Tibial nerve (tissue), 4 donors: ENCODE measurements around the gene CDH12. TPM values are rescaled to one million over a fixed set of nuclear protein-coding genes. Genes with fewer than 3 reads are reported as not detected.

ENCODE experiments used
- DNase-seq, 2 donors: peaks; one replicate each; pipeline ENCODE4 v3.0.0-alpha.2; 2019; ENCODE audit warnings: low spot score in 2 of 2
- H3K27ac ChIP-seq, 4 donors: fragments of 200-600 bp; sonication (generic) in 3 of 4; one replicate each; pipeline ENCODE4 v1.5.1; 2017 to 2019; ENCODE audit warnings: mild to moderate bottlenecking in 1 of 4
- H3K27me3 ChIP-seq, 2 donors: fragments of 200-600 bp; sonication (generic) in 1 of 2; one replicate each; pipeline versions ENCODE4 v1.5.1 to v1.6.0; 2017 to 2019
- H3K36me3 ChIP-seq, 3 donors: fragments of 200-600 bp; sonication (generic); one replicate each; pipeline ENCODE4 v1.5.1; 2018 to 2019
- H3K4me1 ChIP-seq, 4 donors: fragments of 200-600 bp; sonication (generic) in 3 of 4; one replicate each; pipeline ENCODE4 v1.5.1; 2017 to 2019
- H3K4me3 ChIP-seq, 4 donors: fragments of 200-600 bp; sonication (generic) in 3 of 4; one replicate each; pipeline ENCODE4 v1.5.1; 2017 to 2019; ENCODE audit warnings: mild to moderate bottlenecking in 1 of 4, moderate library complexity in 1 of 4
- H3K9me3 ChIP-seq, 4 donors: fragments of 200-600 bp; sonication (generic) in 3 of 4; one replicate each; pipeline ENCODE4 v1.5.1; 2017 to 2019
- CTCF ChIP-seq, 5 experiments: fragments of 200-600 bp in 3 of 5; fragments of 450-650 bp in 2 of 5; sonication (generic) in 3 of 5; IDR thresholded peaks; one replicate each; pipeline ENCODE4 v1.5.1; 2016 to 2019; ENCODE audit warnings: antibody characterized with exemption in 5 of 5, mild to moderate bottlenecking in 3 of 5, moderate library complexity in 2 of 5
- EP300 ChIP-seq, 2 donors: sonication (generic); formaldehyde crosslinking; IDR thresholded peaks; one replicate each; pipeline ENCODE4 v1.6.1; 2017; ENCODE audit warnings: antibody characterized with exemption in 2 of 2, mild to moderate bottlenecking in 1 of 2
- POLR2A ChIP-seq, 2 donors: fragments of 450-650 bp; IDR thresholded peaks; one replicate each; pipeline ENCODE4 v1.6.1; 2017; ENCODE audit warnings: antibody characterized with exemption in 2 of 2, mild to moderate bottlenecking in 2 of 2, moderate library complexity in 2 of 2
- WGBS, 2 donors: methylation state at CpG; one replicate each; pipeline ENCODE4 v1.1.5; 2018; 5-methylcytosine and 5-hydroxymethylcytosine counted together
- total RNA-seq, 4 donors: library from RNA; depleted of rRNA; stranded (reverse); fragments of >200 nt; gene quantifications; one replicate each; pipeline ENCODE4 v1.1.0, GENCODE V29; 2016

Gene CDH12
- total RNA-seq, 4 donors from 2014 or later = 0.30 TPM; not detected in 3

GRCh38 chr5:22669345-22669744 lies 183.8 kb downstream of the CDH12 start:
- 67 to 79% methylated on average over 4 of the region's 4 CpGs for WGBS, 2 donors
- no peak for TF ChIP-seq POLR2A (IDR thresholded peaks at IDR 0.05)
- TF ChIP-seq EP300 (IDR thresholded peaks at IDR 0.05) = no peak
- no peak for TF ChIP-seq CTCF (IDR thresholded peaks at IDR 0.05)
- H3K4me1 ChIP-seq = no peaks in the 10 kb centered on the region
- H3K9me3 ChIP-seq = no peaks in the 10 kb centered on the region
- H3K27me3 ChIP-seq = no peaks in the 10 kb centered on the region
- no peak for DNase-seq
- no peak overlapping the region for H3K4me3 ChIP-seq
- H3K27ac ChIP-seq = no peak overlapping the region
- no peaks in the 10 kb centered on the region for H3K36me3 ChIP-seq

DNA sequence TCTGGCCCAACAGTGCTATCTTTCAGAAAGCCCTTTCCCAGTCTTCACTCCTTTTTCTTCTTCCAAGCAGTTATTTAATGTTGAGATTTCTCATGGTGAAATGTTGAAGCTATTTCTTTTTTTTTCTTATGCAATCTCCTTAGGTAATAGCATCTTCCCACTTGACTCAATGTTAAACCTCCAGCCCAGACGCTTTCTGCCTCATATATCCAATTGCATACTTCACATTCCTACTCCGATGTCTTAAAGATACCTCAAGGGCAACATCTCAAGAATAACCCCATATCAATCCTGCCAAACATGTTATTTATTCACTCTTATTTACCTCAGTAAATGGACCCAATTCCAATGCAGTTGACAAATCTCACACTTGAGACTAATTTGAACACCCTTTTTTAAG lies 187.3 kb downstream of the CDH12 start:
- WGBS, 2 donors = 80 to 83% methylated on average over 2 of the region's 2 CpGs
- Histone ChIP-seq H3K9me3 (no peaks in the 10 kb centered on the region), H3K36me3 (no peaks in the 10 kb centered on the region), H3K27me3 (no peaks in the 10 kb centered on the region), H3K4me3 (no peak overlapping the region), H3K4me1 (no peaks in the 10 kb centered on the region), H3K27ac (no peak overlapping the region)
- no peak for DNase-seq
- TF ChIP-seq CTCF (IDR thresholded peaks at IDR 0.05) (no peak), EP300 (IDR thresholded peaks at IDR 0.05) (no peak), POLR2A (IDR thresholded peaks at IDR 0.05) (no peak)

GRCh38 chr5:22663134-22663533 lies 190.0 kb downstream of the CDH12 start:
- TF ChIP-seq EP300 (IDR thresholded peaks at IDR 0.05) = no peak
- Histone ChIP-seq H3K9me3 (no peaks in the 10 kb centered on the region), H3K4me1 (no peaks in the 10 kb centered on the region), H3K36me3 (no peaks in the 10 kb centered on the region), H3K4me3 (no peak overlapping the region), H3K27ac (no peak overlapping the region), H3K27me3 (no peaks in the 10 kb centered on the region)
- 53 to 70% methylated on average over 2 of the region's 2 CpGs for WGBS, 2 donors
- DNase-seq = no peak

DNA sequence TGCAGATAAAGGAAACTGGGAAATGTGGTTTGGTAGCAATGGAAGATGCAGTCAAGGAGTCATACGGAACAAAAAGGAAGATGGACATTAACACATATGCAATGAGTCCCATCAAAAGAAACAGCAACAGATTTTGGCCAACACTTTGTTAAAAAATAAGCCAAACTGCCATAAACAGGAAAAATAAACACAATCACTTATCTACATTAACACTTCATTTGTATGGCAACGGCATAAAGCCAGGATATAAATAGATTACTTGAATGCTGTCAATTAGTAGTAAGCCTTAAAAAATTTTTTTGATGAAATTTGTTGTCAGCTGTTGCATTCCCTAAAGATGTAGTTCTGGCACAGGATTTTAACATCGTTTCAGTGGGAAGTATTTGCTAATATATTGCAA lies 190.8 kb downstream of the CDH12 start:
- Histone ChIP-seq H3K4me3 (no peak overlapping the region), H3K27ac (no peak overlapping the region), H3K4me1 (no peaks in the 10 kb centered on the region), H3K9me3 (no peaks in the 10 kb centered on the region), H3K36me3 (no peaks in the 10 kb centered on the region), H3K27me3 (no peaks in the 10 kb centered on the region)
- WGBS, 2 donors = 40 to 51% methylated on average over 3 of the region's 3 CpGs
- TF ChIP-seq POLR2A (IDR thresholded peaks at IDR 0.05) (no peak), CTCF (IDR thresholded peaks at IDR 0.05) (no peak), EP300 (IDR thresholded peaks at IDR 0.05) (no peak)
- no peak for DNase-seq

DNA sequence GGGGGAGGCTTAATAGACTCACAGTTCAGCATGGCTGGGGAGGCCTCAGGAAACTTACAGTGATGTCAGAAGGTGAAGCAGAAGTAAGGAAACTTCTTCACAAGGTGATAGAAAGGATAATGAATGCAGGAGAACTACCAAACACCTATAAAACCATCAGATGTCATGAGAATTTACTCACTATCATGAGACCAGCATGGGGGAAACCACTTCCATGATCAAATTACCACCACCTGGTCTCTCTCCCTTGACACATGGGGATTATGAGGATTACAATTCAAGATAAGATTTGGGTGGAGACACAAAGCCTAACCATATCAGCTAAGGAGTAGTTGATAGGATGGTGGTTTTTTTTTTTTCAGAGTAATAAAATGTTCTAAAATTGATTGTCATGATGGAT lies 201.8 kb downstream of the CDH12 start:
- Histone ChIP-seq H3K4me1 (no peaks in the 10 kb centered on the region), H3K27ac (no peak overlapping the region), H3K9me3 (no peaks in the 10 kb centered on the region), H3K36me3 (no peaks in the 10 kb centered on the region), H3K27me3 (no peaks in the 10 kb centered on the region), H3K4me3 (no peak overlapping the region)
- no peak for DNase-seq
- TF ChIP-seq POLR2A (IDR thresholded peaks at IDR 0.05) (no peak), CTCF (IDR thresholded peaks at IDR 0.05) (no peak), EP300 (IDR thresholded peaks at IDR 0.05) (no peak)

GRCh38 chr5:22650511-22650910 lies 202.6 kb downstream of the CDH12 start:
- Histone ChIP-seq H3K9me3 (no peaks in the 10 kb centered on the region), H3K36me3 (no peaks in the 10 kb centered on the region), H3K27me3 (no peaks in the 10 kb centered on the region), H3K4me3 (no peak overlapping the region), H3K27ac (no peak overlapping the region), H3K4me1 (no peaks in the 10 kb centered on the region)
- 53 to 55% methylated on average over 2 of the region's 2 CpGs for WGBS, 2 donors
- DNase-seq = no peak
- no peak for TF ChIP-seq EP300 (IDR thresholded peaks at IDR 0.05)
- no peak for TF ChIP-seq POLR2A (IDR thresholded peaks at IDR 0.05)
- TF ChIP-seq CTCF (IDR thresholded peaks at IDR 0.05) = no peak
